T-helper 2 cell (primary cell): Measurements from ENCODE around the gene CYP11A1.

Experiments used
- DNase-seq, 5 experiments: peaks; one replicate each; pipeline versions ENCODE4 v3.0.0 to v3.0.0-alpha.2; 2012 to 2022
- total RNA-seq, 2 donors: gene quantifications; one replicate each; lab custom pipeline; 2026; lab: John Stamatoyannopoulos, UW

The CYP11A1 gene
- 0 to 0.27 reads per million in 2 donors for total RNA-seq

- DNase-seq, result no peak
Observed at GRCh38 chr15:74367296-74367854, at the start of gene CYP11A1. CYP11A1 (minus strand) TSS chr15:74367646; CDS start chr15:74367585, 61 bp downstream.

DNA sequence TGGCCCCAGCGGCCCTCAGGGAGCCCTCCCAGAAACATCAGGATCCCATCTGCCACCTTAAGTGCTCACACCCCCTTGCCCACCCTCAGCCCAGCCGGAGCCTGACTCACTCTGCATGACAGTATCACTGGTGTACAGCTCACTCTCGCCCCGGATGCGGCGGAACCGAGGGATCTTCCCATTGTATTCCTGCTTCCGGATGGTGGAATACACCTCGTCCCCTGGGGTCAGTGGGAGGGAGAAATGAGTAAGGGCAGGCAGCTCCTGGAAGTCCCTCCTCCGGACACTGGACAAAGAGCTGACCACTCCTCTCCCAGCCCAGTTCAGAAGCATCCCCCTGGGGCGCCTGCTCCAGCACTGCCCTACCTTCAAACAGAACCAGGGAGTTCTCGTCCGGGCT is 49.8 kb upstream of the CYP11A1 start:
- no peak for DNase-seq

GRCh38 chr15:74415966-74416916 is 48.8 kb upstream of the CYP11A1 start:
- no peak for DNase-seq

DNA sequence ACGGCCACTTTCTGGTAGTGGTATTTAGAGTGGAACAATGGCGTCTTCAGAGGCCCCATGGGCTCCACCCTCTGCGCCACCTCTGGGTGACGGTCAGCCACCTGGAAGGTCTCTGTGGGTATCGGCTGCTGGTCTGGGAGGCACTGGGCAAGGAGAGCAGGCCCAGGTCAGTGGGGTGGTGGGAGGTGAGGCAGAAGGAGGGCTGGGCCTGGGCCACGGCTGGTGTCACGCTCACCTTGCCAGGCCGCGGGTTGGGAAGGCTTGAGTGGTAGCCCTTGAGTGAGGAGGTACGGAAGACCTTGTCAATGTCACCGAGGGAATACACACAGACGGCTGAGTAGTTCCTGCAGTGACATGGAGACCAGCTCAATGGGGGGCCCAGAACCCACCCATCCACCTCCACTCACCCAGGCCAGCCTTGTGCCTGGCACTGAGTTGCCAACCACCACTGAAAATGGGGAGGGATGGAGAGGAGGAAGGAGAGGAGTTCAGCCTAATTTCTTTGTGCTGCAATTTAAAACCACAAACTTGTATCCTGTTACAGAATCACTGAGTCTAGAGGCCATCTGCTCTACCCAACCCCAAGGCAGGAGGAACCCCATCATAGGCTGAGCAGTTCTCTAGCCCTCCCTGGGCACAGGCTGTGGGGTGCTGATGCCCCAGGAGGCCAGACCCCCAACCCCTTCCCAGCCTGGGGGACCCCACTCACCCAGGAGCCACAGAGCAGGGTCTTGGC is 47.3 kb upstream of the CYP11A1 start:
- peak in 1 of 5 experiments; percentile 33 for DNase-seq

DNA sequence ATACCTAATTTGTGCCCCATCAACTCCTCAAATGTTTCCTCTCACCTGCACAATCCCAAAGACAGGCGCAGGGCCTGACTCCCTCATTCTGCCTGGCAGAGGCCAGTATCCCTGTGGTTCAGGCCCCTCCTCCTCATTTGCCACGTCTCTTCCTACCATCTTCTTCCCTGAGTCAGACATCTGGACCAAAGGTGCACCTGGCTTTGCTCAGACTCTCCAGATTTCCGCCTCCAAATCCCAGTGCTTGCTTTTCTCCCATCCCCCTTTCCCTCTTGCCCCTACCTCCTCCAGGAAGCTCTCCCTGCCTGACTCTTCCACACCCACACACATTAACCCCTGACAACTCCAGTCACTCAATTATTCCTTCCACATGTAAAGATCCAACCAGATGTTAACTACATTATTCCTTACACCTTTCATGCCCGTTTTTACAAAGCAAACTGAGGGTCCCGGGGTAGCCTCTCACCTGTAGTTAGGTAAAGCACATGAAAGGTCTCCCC is 46.7 kb upstream of the CYP11A1 start:
- DNase-seq, result no peak

- DNase-seq, result no peak
Observed at GRCh38 chr15:74413350-74414080, 46.1 kb upstream of the CYP11A1 start.

DNA sequence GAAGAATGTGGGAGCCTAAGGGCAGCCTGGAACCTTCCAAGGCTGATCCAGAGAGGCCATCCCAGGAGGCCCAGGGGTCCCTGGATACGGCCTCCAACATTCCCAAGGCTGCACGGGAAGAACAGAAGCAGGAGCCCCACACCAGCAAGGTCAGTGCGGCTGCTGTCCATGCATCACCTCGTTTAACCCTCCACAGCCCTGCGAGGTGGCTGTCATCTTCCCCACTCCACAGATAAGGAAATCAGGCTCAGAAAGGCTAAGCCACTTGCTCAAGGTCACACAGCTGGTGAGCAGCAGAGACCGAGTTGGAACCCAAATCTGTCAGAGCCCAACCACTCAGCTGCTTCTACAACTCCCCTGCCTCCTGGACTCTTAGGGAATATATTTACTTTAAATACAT is 44.7 kb upstream of the CYP11A1 start:
- DNase-seq, result no peak

- DNase-seq, result no peak
Observed at GRCh38 chr15:74411686-74412085, 44.2 kb upstream of the CYP11A1 start.

DNA sequence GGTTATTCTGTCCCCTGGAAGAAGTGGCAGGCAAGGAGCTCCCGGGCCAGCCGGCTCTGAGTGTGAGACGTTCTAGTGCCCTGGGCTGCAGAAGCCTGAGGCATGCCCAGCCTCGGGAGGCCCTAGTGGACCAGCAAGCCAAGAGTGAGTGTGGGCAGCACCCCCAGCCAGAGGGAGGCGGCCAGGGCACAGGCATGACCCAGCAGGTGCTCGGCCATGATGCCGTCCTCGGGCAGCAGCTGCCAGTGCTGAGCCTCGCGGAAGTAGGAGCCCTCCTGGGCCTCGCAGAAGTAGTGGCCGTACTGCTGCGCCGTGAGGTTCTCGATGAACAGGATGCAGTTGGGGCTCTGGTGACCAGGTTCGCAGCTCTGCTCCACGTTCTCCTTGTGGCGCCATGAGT is 43.1 kb upstream of the CYP11A1 start:
- no peak for DNase-seq

GRCh38 chr15:74409225-74409624 is 41.8 kb upstream of the CYP11A1 start:
- no peak for DNase-seq

DNA sequence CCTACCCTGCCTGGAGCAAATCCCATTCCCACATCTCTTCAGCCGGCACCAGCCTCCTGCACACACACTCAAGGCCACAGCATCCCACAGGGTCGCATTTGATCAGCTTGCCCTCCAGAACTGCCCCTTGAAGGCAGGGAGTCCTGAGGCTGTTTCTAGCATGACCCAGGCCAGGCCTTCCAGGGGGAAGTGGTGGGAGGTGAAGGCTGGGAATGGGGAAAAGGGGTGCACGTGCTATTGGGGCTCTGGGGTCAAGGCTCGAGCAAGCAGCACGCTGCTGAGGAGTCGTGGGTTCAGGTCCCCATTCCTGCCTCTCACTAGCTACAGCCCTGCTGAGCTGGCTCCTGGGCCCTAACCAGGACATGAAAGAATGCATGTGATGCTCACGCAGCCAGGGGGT is 41.4 kb upstream of the CYP11A1 start:
- no peak for DNase-seq

DNA sequence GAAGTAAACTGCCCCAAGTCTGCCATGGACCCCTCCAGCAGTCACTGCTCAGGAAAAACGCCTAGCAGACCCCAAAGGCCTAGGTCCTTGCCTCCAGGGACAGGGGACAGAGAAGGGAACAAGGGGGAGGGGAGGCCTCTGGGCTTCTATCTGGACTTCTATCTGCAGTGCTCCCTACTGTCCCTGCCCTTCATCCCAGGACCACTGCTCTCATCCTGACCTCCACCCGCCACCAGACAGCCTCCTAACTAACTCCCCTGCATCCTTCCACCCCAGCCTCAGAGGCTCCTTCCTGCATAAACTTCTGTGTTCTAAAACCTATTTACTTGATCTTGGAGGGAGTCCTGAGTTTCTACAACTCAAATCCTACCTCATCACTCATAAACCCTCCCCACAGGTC is 40.9 kb upstream of the CYP11A1 start:
- no peak for DNase-seq

DNA sequence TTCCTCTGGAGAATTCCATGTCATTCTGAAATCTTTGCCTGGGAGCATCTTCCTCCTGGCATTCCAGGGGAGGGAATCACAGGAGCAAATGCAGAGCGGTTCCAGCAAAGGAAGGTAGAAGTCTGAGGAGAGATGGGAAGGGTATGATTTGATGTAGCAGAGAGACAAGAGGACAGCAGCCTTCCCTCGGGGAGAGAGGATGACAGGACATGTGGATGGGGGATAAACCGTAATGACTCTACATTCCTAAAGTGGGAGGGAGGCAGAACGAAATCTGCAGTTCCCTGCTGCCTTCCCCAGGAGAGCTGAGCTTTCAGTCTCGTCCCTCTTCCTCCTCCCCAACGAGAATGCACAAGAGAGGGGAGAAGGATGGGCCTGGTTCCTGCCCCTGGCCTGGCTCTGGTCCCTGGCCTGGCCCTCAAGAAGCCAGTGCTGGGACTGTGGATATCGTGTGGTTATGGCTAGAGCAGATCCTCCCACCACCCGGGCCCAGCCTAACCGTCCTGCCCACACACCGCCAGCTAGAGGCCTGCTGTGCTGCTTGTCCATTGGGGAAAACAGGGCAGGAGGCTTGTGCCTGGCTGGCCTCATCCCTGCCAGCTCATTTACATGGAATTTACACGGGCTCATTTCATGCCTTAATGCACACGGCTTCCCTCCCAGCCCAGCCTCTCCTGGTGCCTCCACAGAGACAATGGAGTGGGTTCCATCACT is 39.7 kb upstream of the CYP11A1 start:
- DNase-seq, result no peak

DNA sequence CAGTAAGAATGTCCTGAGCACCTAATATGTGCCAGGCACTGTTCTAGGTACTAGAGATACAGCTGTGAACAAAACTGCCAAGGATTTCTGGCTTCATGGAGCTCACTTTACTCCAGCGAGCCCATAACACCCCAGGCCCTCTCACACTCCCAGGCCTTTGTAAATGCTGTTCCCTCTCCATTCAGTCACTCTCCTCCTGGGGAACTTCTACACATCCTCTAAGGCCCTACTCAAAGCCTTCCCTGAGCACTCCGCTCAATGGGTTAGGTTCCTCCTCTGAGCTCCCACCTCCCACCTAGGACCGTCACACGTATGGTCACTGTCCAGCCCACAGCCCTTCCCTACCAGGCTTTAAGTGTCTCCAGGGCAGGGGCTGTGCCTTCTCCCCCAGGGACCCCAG is 39.1 kb upstream of the CYP11A1 start:
- DNase-seq, result no peak

DNA sequence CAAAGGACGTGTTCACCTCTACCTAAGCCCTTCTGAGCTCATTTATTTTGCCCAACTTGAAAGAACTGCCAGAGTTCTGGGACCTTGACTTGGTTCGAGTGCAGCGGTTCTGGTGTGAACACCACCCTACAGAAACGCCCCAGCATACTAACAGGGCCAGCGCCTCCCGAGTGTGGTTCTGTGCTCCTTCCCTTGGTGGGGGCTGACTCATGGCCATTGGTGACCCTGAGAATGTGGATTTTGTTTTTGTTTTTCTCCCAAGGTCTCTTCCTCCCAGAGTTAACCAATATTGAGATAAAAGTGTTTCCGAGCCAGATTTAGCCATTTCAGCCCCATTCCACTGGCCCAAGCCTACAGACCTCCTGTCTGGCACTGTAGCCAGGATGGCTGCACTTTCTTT is 38.4 kb upstream of the CYP11A1 start:
- no peak for DNase-seq

DNA sequence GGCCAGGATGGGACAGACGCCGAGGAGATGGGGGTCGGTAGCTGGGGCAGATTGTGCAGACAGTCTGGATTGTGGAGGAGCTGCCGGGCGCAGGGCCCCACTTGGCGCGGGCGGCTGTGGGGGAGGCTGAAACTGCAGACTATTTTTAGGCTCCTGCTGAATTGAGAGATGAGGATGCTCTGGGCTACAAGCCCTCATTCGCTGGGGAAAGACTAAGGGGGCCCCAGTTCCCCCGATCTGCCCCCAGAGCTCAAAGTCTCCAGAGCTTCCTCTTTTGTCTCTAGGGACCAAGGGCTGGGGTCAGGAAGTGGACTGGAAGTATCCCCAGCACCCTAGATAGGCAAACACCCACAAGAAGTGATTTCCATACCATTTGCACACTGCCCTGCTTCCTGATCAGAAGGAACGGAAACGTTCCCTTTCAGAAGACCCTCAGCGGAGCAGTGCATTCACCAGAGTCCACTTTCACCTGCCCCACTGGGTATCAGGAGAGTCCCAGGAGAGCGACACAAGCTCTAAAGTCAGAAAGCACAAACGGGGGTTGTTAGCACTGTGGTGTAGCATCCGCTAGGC is 36.6 kb upstream of the CYP11A1 start:
- DNase-seq, result no peak

GRCh38 chr15:74403588-74403919 is 36.1 kb upstream of the CYP11A1 start:
- DNase-seq, result no peak

GRCh38 chr15:74402873-74403587 is 35.6 kb upstream of the CYP11A1 start:
- peak in 3 of 5 experiments; percentile 51 to 86 (median 63) for DNase-seq

GRCh38 chr15:74402337-74402841 is 34.9 kb upstream of the CYP11A1 start:
- DNase-seq, result peak in 1 of 5 experiments; percentile 45

- DNase-seq, result peak in 1 of 5 experiments; percentile 58
Observed at GRCh38 chr15:74400915-74401757, 33.7 kb upstream of the CYP11A1 start.
